Astrocyte of the cerebellum (primary cell): ENCODE data around the gene ANXA7.

ENCODE experiments used
- DNase-seq: peaks from one replicate; pipeline ENCODE4 v3.0.0-alpha.2; 2011; ENCODE audit warnings: low read depth
- H3K4me3 ChIP-seq: 2 replicates; pipeline ENCODE4 v1.5.1; 2011; ENCODE audit warnings: mild to moderate bottlenecking, low read depth, low read length, moderate library complexity
- in situ Hi-C: cut with HindIII; loops from 2 replicates; pipeline ENCODE4 v1.10.0; 2017; ENCODE audit warnings: low sequenced_read_pairs
- TF ChIP-seq, protein P1 (sequence below): IDR thresholded peaks from 2 replicates; pipeline ENCODE4 v1.5.1; 2012; ENCODE audit warnings: low read length, low read depth, moderate library complexity, mild to moderate bottlenecking; ENCODE audit errors: missing control alignments

ANXA7 gene

DNA sequence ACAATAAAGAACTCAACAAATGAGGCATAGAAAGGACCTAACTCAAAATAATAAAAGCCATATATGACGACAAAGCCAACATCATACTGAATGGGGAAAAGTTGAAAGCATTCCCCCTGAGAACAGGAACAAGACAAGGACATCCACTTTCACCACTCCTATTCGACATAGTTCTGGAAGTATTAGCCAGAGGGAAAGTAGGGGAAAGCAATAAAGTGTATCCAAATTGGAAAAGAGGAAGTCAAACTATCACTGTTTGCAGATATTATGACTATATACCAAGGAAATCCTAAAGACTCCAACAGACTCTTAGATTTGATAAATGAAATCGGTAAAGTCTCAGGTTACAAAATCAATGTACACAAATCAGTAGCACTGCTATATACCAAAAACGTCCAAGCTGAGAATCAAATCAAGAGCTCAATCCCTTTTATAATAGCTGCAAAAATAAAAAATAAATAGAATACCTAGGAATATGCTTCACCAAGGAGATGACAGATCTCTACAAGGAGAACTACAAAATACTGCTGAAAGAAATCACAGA is 4.8 kb downstream of the ANXA7 start:
- TF ChIP-seq, protein P1, sequence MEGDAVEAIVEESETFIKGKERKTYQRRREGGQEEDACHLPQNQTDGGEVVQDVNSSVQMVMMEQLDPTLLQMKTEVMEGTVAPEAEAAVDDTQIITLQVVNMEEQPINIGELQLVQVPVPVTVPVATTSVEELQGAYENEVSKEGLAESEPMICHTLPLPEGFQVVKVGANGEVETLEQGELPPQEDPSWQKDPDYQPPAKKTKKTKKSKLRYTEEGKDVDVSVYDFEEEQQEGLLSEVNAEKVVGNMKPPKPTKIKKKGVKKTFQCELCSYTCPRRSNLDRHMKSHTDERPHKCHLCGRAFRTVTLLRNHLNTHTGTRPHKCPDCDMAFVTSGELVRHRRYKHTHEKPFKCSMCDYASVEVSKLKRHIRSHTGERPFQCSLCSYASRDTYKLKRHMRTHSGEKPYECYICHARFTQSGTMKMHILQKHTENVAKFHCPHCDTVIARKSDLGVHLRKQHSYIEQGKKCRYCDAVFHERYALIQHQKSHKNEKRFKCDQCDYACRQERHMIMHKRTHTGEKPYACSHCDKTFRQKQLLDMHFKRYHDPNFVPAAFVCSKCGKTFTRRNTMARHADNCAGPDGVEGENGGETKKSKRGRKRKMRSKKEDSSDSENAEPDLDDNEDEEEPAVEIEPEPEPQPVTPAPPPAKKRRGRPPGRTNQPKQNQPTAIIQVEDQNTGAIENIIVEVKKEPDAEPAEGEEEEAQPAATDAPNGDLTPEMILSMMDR, result no peak
- in situ Hi-C loops, result no loop called here
- no peak overlapping the region for H3K4me3 ChIP-seq
- no peak for DNase-seq

DNA sequence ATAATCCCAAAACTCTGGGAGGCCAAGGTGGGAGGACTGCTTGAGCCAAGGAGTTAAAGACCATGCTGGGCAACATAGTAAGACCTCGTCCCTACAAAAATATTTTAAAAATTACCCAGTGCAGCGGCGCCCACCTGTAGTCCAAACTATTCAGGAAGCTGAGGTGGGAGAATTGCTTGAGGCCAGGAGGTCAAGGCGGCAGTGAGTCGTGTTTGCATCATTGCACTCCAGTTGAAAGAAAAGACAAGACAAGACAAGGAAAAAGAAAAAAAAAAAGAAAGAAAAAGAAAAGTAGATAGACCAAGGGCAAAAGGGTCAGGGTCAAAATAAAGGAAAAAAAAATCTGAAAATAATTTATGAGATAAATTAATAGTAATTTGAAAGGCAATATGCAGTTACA is 5.8 kb downstream of the ANXA7 start:
- TF ChIP-seq, protein P1, result no peak
- H3K4me3 ChIP-seq, result no peak overlapping the region
- no peak for DNase-seq
- in situ Hi-C loops, result no loop called here

- in situ Hi-C loops, result no loop called here
- TF ChIP-seq, protein P1, result no peak
- DNase-seq, result no peak
- no peak overlapping the region for H3K4me3 ChIP-seq
Observed at GRCh38 chr10:73407495-73407894, 6.4 kb downstream of the ANXA7 start.

DNA sequence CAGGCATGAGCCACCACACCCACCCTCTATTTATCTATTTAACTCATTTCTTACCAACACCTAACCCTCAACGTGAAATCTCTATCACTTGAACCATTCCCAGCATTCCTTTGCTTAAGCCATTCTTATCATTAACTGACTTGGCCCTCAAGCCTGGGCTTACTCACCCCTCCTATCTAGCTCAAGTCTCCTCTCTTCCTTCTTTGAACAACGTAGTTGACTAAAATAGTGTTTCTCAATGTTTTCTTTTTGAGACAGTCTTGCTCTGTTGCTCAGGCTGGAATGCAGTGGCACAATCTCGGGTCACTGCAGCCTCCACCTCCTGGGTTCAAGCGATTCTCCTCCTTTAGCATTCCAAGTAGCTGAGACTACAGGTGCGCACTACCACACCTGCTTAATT is 7.0 kb downstream of the ANXA7 start:
- no peak for DNase-seq
- in situ Hi-C loops, result no loop called here
- TF ChIP-seq, protein P1, result no peak
- no peak overlapping the region for H3K4me3 ChIP-seq

GRCh38 chr10:73405556-73405955 is 8.3 kb downstream of the ANXA7 start:
- no peak overlapping the region for H3K4me3 ChIP-seq
- DNase-seq, result no peak
- TF ChIP-seq, protein P1, result no peak
- in situ Hi-C loops, result no loop called here

- DNase-seq, result no peak
- TF ChIP-seq, protein P1, result no peak
- in situ Hi-C loops, result no loop called here
- H3K4me3 ChIP-seq, result no peak overlapping the region
Observed at GRCh38 chr10:73404690-73405089, 9.2 kb downstream of the ANXA7 start.

DNA sequence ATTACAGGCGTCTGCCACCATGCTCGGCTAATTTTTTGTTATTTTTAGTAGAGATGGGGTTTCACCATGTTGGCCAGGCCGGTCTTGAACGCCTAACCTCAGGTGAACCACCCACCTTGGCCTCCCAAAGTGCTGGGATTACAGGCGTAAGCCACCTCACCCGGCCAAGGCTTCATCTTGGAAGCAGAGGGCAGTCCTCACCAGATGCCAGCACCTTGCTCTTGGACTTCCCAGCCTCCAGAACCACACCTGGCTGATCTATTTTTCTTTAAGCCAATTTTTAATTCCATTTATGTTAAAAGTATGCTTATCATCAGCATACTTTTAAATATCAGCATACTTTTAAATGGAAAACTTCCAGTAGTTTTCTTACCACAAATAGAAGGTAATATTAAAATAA is 12.2 kb downstream of the ANXA7 start:
- in situ Hi-C loops, result no loop called here
- TF ChIP-seq, protein P1, result no peak
- no peak overlapping the region for H3K4me3 ChIP-seq
- DNase-seq, result no peak
